ENCODE data around the gene RAET1L.

- TF ChIP-seq EZH2 (IDR thresholded peaks at IDR 0.05; ENCODE audit: borderline replicate concordance, low read depth, low read length, severe bottlenecking) (no peak), CTCF (IDR thresholded peaks at IDR 0.05; ENCODE audit: extremely low read depth in 1 of 2, insufficient read depth in 1 of 2, low read depth in 1 of 2, low read length in 2 of 2) (no peak), POLR2AphosphoS5 (IDR thresholded peaks at IDR 0.05; ENCODE audit: insufficient read depth, low read depth, low read length) (no peak), MAX (IDR thresholded peaks at IDR 0.05; ENCODE audit: insufficient read depth, insufficient read length) (no peak), POLR2A (IDR thresholded peaks at IDR 0.05; ENCODE audit: low read depth, low read length) (no peak), FOS (IDR thresholded peaks at IDR 0.05; ENCODE audit: borderline replicate concordance, insufficient read depth, low read length) (no peak), MYC (IDR thresholded peaks at IDR 0.05; ENCODE audit: low read depth, low read length) (no peak), JUN (IDR thresholded peaks at IDR 0.05; ENCODE audit: borderline replicate concordance, insufficient read depth, insufficient read length, low read depth) (no peak)
Measured at GRCh38 chr6:150030611-150031010, 5.3 kb upstream of the RAET1L start.
